NCI-H1436 treated with DMSO at 0.1 percent for 48 hours (cell line): ENCODE data around the gene LAIR2.
"Not testable (repeated sequence)": the region's sequence is repeated elsewhere in the genome, so short reads cannot be mapped to it uniquely, and the experiment has no call there.

Experiments
- DNase-seq: peaks from one replicate; lab custom pipeline; 2025; lab: John Stamatoyannopoulos, UW

Gene LAIR2

GRCh38 chr19:54493967-54494585 lies 8.6 kb upstream of the LAIR2 start:
- no peak for DNase-seq

- not testable (repeated sequence) for DNase-seq
Measured at GRCh38 chr19:54495284-54495683, 7.3 kb upstream of the LAIR2 start.

- not testable (repeated sequence) for DNase-seq
Measured at GRCh38 chr19:54497747-54498450, 4.7 kb upstream of the LAIR2 start.

- not testable (repeated sequence) for DNase-seq
Measured at GRCh38 chr19:54498451-54498772, 4.2 kb upstream of the LAIR2 start.

- DNase-seq = not testable (repeated sequence)
Measured at GRCh38 chr19:54505542-54505941, 2.9 kb downstream of the LAIR2 start.

- no peak for DNase-seq
Measured at GRCh38 chr19:54506079-54506478, 3.4 kb downstream of the LAIR2 start.

GRCh38 chr19:54507038-54507717 lies 4.5 kb downstream of the LAIR2 start:
- DNase-seq = not testable (repeated sequence)

- DNase-seq = no peak
Measured at GRCh38 chr19:54507824-54508223, 5.2 kb downstream of the LAIR2 start.

- not testable (repeated sequence) for DNase-seq
Measured at GRCh38 chr19:54508487-54508886, 5.9 kb downstream of the LAIR2 start.

- not testable (repeated sequence) for DNase-seq
Measured at GRCh38 chr19:54509200-54509940, 6.7 kb downstream of the LAIR2 start.

GRCh38 chr19:54515156-54515555 lies 12.5 kb downstream of the LAIR2 start:
- no peak for DNase-seq

- DNase-seq = no peak
Measured at GRCh38 chr19:54517483-54517882, 14.9 kb downstream of the LAIR2 start.

GRCh38 chr19:54518844-54519243 lies 16.2 kb downstream of the LAIR2 start:
- DNase-seq = no peak

- DNase-seq = no peak
Measured at GRCh38 chr19:54521022-54521859, 18.6 kb downstream of the LAIR2 start.

GRCh38 chr19:54521860-54522513 lies 19.4 kb downstream of the LAIR2 start:
- no peak for DNase-seq

- DNase-seq = no peak
Measured at GRCh38 chr19:54523403-54523802, 20.8 kb downstream of the LAIR2 start.

GRCh38 chr19:54525636-54526035 lies 23.0 kb downstream of the LAIR2 start:
- no peak for DNase-seq

- no peak for DNase-seq
Measured at GRCh38 chr19:54526972-54527371, 24.3 kb downstream of the LAIR2 start.

GRCh38 chr19:54530866-54531265 lies 28.2 kb downstream of the LAIR2 start:
- no peak for DNase-seq

GRCh38 chr19:54532528-54532927 lies 29.9 kb downstream of the LAIR2 start:
- no peak for DNase-seq

GRCh38 chr19:54533476-54533875 lies 30.8 kb downstream of the LAIR2 start:
- DNase-seq = no peak
